Neural progenitor cell (in vitro differentiated cells): ENCODE results near the gene PDGFRB. TPM values are rescaled to one million over a fixed set of nuclear protein-coding genes. Genes with fewer than 3 reads are reported as not detected.
A peak's percentile ranks its signal among the peaks of the same experiment; 100 is the strongest.

Source experiments
- DNase-seq: peaks from one replicate; pipeline ENCODE4 v3.0.0-alpha.2; 2016; ENCODE audit warnings: low spot score
- H2AFZ ChIP-seq: fragments of 200-600 bp; sonication (generic); replicated peaks from 2 replicates; pipeline ENCODE4 v1.6.1; 2016; ENCODE audit warnings: antibody characterized with exemption
- H3F3A ChIP-seq: fragments of 200-600 bp; sonication (generic); 2 replicates; pipeline ENCODE4 v1.6.1; 2016; ENCODE audit warnings: antibody characterized with exemption, low read depth
- H3K27ac ChIP-seq: fragments of 200-600 bp; sonication (generic); 2 replicates; pipeline ENCODE4 v1.5.1; 2016; ENCODE audit warnings: mild to moderate bottlenecking
- H3K27me3 ChIP-seq: fragments of 200-600 bp; sonication (generic); 2 replicates; pipeline ENCODE4 v1.6.1; 2016; ENCODE audit warnings: mild to moderate bottlenecking, moderate library complexity
- H3K36me3 ChIP-seq: fragments of 200-600 bp; sonication (generic); 2 replicates; pipeline ENCODE4 v1.5.1; 2016
- H3K4me1 ChIP-seq: fragments of 200-600 bp; sonication (generic); 2 replicates; pipeline ENCODE4 v1.6.1; 2016; ENCODE audit warnings: mixed run types
- H3K4me2 ChIP-seq: fragments of 200-600 bp; sonication (generic); 2 replicates; pipeline ENCODE4 v1.6.1; 2016
- H3K4me3 ChIP-seq: fragments of 200-600 bp; sonication (generic); 2 replicates; pipeline ENCODE4 v1.5.1; 2016
- H3K79me2 ChIP-seq: fragments of 200-600 bp; sonication (generic); 2 replicates; pipeline ENCODE4 v1.6.1; 2016; ENCODE audit warnings: low read depth
- H3K9ac ChIP-seq: fragments of 200-600 bp; sonication (generic); 2 replicates; pipeline ENCODE4 v1.6.1; 2016
- H3K9me3 ChIP-seq: fragments of 200-600 bp; sonication (generic); 2 replicates; pipeline ENCODE4 v1.5.1; 2016; ENCODE audit warnings: low read depth
- H4K20me1 ChIP-seq: fragments of 200-600 bp; sonication (generic); 2 replicates; pipeline ENCODE4 v1.6.1; 2016; ENCODE audit warnings: low read depth
- H3K27ac Mint-ChIP-seq: 3 replicates; pipeline ENCODE4 v1.8.0; 2021; ENCODE audit warnings: mixed read lengths
- H3K27me3 Mint-ChIP-seq: 2 replicates; pipeline ENCODE4 v1.8.0; 2022; ENCODE audit warnings: low read depth, mild to moderate bottlenecking, inconsistent platforms, moderate library complexity, mixed read lengths; ENCODE audit not compliant: insufficient read depth
- H3K36me3 Mint-ChIP-seq: 3 replicates; pipeline ENCODE4 v1.8.0; 2021; ENCODE audit warnings: mixed read lengths
- H3K4me1 Mint-ChIP-seq: 3 replicates; pipeline ENCODE4 v1.8.0; 2021; ENCODE audit warnings: mixed read lengths
- H3K4me3 Mint-ChIP-seq: 3 replicates; pipeline ENCODE4 v1.8.0; 2021; ENCODE audit warnings: mild to moderate bottlenecking, moderate library complexity, mixed read lengths
- H3K9me3 Mint-ChIP-seq: 3 replicates; pipeline ENCODE4 v1.8.0; 2020; ENCODE audit warnings: mixed read lengths
- CTCF ChIP-seq: fragments of 200-600 bp; sonication (generic); IDR thresholded peaks from 2 replicates; pipeline ENCODE4 v1.5.1; 2017; ENCODE audit warnings: antibody characterized with exemption, mild to moderate bottlenecking
- EZH2 ChIP-seq: fragments of 200-600 bp; sonication (generic); IDR thresholded peaks from 2 replicates; pipeline ENCODE4 v1.6.1; 2017; ENCODE audit warnings: antibody characterized with exemption, mild to moderate bottlenecking, moderate library complexity
- EZH2phosphoT487 ChIP-seq: fragments of 200-600 bp; sonication (generic); IDR thresholded peaks from 2 replicates; pipeline ENCODE4 v1.6.1; 2017; ENCODE audit warnings: antibody characterized with exemption
- total RNA-seq: library from RNA; depleted of rRNA; stranded (reverse); fragments of >200 nt; gene quantifications from 2 replicates; pipeline ENCODE4 v1.2.3, GENCODE V29; 2015; ENCODE audit warnings: low replicate concordance

PDGFRB gene
- total RNA-seq, 1 donor from 2014 or later: 8.9 TPM

GRCh38 chr5:150114773-150115408, 40.8 kb downstream of the PDGFRB start:
- H3K27ac ChIP-seq: no peak overlapping the region
- peaks cover 30% of the 10 kb centered on the region for H3K4me1 Mint-ChIP-seq

GRCh38 chr5:150114102-150114641, 41.5 kb downstream of the PDGFRB start:
- H3K9me3 ChIP-seq: no peaks in the 10 kb centered on the region
- H3K4me1 ChIP-seq: peaks cover 22% of the 10 kb centered on the region
- H3K9ac ChIP-seq: no peak overlapping the region
- H4K20me1 ChIP-seq: no peaks in the 10 kb centered on the region
- H3K4me3 Mint-ChIP-seq: no peak overlapping the region
- no peaks in the 10 kb centered on the region for H3K36me3 Mint-ChIP-seq
- H2AFZ ChIP-seq: no peak overlapping the region
- no peak overlapping the region for H3K27ac Mint-ChIP-seq
- H3K79me2 ChIP-seq: no peaks in the 10 kb centered on the region
- H3K4me1 Mint-ChIP-seq: peaks cover 30% of the 10 kb centered on the region
- H3K4me3 ChIP-seq: no peak overlapping the region
- TF ChIP-seq EZH2phosphoT487 (no peak), CTCF (peak; percentile 22), EZH2 (no peak)
- DNase-seq: peak; percentile 2
- no peaks in the 10 kb centered on the region for H3K9me3 Mint-ChIP-seq
- H3K4me2 ChIP-seq: no peak overlapping the region
- H3F3A ChIP-seq: peaks cover 8% of the 10 kb centered on the region
- no peaks in the 10 kb centered on the region for H3K27me3 Mint-ChIP-seq
- H3K36me3 ChIP-seq: no peaks in the 10 kb centered on the region
- no peak overlapping the region for H3K27ac ChIP-seq
- no peaks in the 10 kb centered on the region for H3K27me3 ChIP-seq

More at GRCh38 chr5:150114773-150115408, 40.8 kb downstream of the PDGFRB start:
- Histone ChIP-seq H3K4me2 (no peak overlapping the region), H3K36me3 (no peaks in the 10 kb centered on the region), H4K20me1 (no peaks in the 10 kb centered on the region), H3K27me3 (no peaks in the 10 kb centered on the region), H2AFZ (no peak overlapping the region), H3K79me2 (no peaks in the 10 kb centered on the region), H3K9me3 (no peaks in the 10 kb centered on the region), H3F3A (peaks cover 8% of the 10 kb centered on the region), H3K4me1 (peaks cover 22% of the 10 kb centered on the region), H3K9ac (no peak overlapping the region), H3K4me3 (no peak overlapping the region)
- Mint-ChIP-seq H3K36me3 (no peaks in the 10 kb centered on the region), H3K27ac (no peak overlapping the region), H3K4me3 (no peak overlapping the region), H3K9me3 (no peaks in the 10 kb centered on the region), H3K27me3 (no peaks in the 10 kb centered on the region)
- DNase-seq: peak; percentile 1
- TF ChIP-seq EZH2phosphoT487 (no peak), EZH2 (no peak), CTCF (no peak)

- H3K27ac Mint-ChIP-seq: peak overlapping the region; percentile 39
- DNase-seq: no peak
- Histone ChIP-seq H4K20me1 (no peaks in the 10 kb centered on the region), H3K4me1 (peaks cover 22% of the 10 kb centered on the region), H3K36me3 (no peaks in the 10 kb centered on the region), H3K27me3 (no peaks in the 10 kb centered on the region), H3K27ac (no peak overlapping the region), H3K9ac (no peak overlapping the region), H3K4me2 (no peak overlapping the region), H3K79me2 (no peaks in the 10 kb centered on the region), H2AFZ (no peak overlapping the region), H3F3A (peaks cover 8% of the 10 kb centered on the region), H3K4me3 (no peak overlapping the region), H3K9me3 (no peaks in the 10 kb centered on the region)
- H3K36me3 Mint-ChIP-seq: no peaks in the 10 kb centered on the region
- peaks cover 31% of the 10 kb centered on the region for H3K4me1 Mint-ChIP-seq
- H3K27me3 Mint-ChIP-seq: peaks cover under 1% of the 10 kb centered on the region
- TF ChIP-seq CTCF (no peak), EZH2 (no peak), EZH2phosphoT487 (no peak)
- no peaks in the 10 kb centered on the region for H3K9me3 Mint-ChIP-seq
- no peak overlapping the region for H3K4me3 Mint-ChIP-seq
Measured at GRCh38 chr5:150113047-150113744, 42.4 kb downstream of the PDGFRB start.
